Hindlimb muscle (tissue), 1 donor: Measurements from ENCODE around the gene MATCAP1. TPM values are rescaled to one million over a fixed set of nuclear protein-coding genes. Genes with fewer than 3 reads are reported as not detected.
A peak's percentile ranks its signal among the peaks of the same experiment; 100 is the strongest.

ENCODE experiments used
- DNase-seq: peaks from one replicate; pipeline ENCODE4 v3.0.0-alpha.2; 2013
- polyA plus RNA-seq: library from polyadenylated mRNA; unstranded; fragments of 120-200 nt; gene quantifications from one replicate; pipeline ENCODE4 v1.2.1, GENCODE V29; 2013; ENCODE audit not compliant: insufficient read length

MATCAP1 gene
- polyA plus RNA-seq, 1 donor, result 22.9 TPM

DNA sequence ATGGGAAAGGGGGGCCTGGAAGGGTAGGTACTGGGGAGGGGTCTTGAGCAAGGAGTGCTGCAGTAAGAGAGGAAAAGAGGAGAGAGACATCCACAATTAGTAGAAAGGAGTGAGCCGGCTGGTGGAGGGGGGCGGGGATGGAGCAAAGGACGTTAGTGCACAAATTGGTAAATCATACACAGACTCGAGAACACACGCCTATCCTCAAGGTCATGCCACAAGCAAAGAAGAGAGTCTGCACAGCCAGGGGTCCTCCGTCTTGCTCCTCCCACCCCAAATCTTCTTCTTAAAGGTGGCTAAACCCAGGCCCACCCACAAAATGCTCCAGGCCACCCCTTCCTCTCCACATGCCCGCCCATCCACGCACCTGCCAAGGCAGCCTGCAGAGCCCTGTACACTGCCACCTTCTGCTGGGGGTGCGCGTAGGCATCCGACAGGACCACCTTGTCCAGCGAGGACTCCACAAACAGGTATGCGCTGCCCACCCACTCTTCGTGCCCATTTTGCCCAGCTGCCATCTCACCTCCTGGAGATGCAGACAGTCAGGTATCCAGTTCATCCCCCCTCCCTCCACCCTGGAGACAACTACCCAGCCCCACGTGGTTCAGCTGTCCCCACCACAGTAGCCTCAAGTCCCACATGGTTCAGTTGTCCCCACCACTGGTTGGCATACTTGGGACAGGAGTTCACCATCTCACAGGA is 27.5 kb downstream of the MATCAP1 start:
- no peak for DNase-seq

DNA sequence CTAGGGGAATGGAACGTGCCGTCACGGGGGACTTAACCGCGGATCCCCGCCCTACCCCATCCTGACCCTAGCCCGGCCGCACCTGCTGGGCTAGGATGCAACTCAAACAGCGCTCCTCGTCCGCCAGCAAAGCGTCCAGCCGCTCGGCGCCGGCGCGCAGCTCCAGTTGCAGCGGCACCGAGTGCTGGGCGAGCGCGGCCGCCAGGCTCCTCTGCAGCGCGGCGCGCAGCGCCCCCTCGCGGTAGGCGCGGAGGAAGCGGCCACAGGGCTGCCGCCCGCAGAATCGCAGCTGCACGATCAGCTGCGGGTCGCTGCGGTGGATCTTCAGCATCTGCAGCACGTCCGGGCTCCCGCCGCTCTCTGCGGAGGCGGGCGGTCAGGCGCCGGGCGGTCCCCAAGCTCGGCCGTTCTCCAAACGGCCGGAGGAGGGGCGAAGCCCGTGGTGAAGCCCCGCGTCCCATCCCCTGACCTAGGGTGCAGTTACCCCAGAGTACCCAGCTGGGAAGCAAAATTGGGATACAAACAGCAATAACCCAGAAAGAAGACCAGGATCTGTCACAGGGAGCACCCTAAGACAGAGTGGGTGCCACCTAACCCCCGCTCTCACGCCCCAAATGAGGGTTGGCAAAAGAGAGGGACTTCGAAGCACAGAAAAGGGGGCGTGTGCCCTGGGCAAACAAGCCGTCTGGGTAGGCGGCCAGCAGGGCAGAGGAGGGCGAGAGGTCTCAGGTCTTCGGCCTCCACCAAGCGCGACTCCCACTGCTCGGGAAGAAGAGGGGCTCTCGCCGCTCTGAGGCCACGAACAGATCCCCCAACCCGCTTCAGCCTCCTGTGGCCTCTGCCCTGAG is 28.2 kb downstream of the MATCAP1 start:
- DNase-seq, result peak; percentile 89

DNA sequence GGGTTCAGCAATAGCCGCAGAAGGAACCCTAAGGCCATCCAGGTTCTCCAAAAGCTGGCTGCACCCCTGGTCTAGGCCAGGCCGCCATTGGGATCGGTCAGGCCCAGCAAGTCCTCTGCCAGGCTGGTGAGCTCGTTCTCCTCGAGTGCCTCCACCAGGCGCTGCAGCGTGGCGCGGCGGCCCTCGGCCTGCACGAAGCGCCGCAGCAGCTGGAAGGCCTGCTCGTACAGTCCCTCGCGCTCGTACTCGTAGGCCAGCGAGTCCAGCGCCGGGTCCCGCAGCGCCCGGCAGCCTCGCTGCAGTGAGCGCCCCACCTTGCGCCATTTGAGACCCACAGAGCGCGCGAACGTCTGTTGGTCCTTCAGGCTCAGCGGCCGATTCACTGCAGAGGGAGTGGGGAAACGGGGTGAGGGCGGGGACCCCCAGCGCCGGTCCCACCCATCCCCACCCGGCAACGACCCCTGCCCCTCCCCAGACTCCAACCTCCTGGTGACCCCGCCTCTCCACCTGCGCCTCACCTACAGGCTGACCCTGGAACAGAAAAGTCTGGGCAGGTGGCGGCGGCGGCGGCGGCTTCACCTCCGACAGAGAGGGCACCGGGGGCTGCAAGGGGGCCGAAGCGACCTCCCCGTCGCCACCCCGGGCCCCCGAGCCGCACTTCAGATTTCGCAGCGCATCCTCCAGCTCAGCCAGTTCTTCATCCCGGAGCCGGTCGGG is 29.0 kb downstream of the MATCAP1 start:
- DNase-seq, result no peak

DNA sequence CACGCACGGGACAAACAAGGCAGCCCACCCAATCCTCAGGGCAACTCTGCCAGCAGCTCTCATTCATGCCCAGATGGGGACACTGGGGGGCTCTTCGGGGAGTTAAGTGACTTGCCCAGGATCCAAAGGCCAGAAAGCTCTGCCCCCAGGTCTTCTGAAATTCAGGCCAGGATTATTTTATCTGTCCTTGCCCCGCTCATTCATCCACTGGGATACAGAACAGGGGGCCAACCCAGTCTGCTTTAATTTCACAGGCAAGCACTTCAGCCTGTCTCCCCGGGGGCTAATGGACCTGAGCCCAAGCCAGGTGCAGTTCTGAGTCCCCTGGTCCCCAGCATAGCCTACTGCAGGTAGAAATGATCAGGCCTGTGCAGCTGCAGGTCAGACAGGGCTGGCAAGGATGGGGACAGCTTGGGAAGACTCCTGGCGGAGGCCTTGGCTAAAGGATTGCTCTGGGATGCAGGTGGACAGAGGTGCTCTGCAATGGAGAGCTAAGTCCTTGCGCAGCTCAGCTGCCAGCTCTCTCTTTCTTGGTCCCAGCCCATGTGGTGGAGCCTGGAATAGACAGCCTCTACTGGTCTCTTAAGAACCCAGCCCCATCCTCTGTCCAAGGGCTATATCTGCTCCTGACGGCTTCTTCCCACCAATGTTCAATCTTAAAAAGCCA is 32.2 kb downstream of the MATCAP1 start:
- no peak for DNase-seq

DNA sequence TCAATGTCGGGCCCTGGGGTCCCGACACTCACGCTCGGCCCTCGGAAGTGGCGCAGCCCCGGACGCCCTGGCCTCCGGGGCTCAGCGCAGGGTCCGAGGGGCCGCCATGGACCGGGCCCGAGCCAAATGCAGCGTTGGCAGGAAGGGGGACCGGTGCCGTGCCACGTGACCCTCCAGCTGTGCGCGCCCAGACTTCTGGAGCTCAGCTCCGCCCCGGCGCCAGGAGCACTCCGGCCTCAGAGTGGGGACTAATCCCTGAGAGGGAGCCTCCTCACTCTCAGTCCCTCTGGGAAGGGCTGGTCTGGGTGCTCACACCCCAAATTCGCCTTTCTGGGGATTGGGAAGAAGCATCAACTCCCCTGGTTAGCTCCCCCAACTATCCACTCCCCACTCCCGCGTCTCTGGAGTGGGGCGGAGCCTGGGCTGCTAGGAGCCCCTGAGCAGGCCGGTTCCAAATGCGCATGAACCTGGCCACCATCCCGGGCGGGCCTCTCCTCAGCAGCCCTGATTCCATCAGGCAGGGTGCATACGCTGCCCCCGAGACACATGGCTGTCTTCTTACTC is 32.8 kb downstream of the MATCAP1 start, which contains the start of gene B3GNT9:
TSS of gene B3GNT9 (minus strand) at position 166 of the 564 bp plus-strand sequence. CDS start 513 bp downstream, outside the sequence.
- peak; percentile 89 for DNase-seq

DNA sequence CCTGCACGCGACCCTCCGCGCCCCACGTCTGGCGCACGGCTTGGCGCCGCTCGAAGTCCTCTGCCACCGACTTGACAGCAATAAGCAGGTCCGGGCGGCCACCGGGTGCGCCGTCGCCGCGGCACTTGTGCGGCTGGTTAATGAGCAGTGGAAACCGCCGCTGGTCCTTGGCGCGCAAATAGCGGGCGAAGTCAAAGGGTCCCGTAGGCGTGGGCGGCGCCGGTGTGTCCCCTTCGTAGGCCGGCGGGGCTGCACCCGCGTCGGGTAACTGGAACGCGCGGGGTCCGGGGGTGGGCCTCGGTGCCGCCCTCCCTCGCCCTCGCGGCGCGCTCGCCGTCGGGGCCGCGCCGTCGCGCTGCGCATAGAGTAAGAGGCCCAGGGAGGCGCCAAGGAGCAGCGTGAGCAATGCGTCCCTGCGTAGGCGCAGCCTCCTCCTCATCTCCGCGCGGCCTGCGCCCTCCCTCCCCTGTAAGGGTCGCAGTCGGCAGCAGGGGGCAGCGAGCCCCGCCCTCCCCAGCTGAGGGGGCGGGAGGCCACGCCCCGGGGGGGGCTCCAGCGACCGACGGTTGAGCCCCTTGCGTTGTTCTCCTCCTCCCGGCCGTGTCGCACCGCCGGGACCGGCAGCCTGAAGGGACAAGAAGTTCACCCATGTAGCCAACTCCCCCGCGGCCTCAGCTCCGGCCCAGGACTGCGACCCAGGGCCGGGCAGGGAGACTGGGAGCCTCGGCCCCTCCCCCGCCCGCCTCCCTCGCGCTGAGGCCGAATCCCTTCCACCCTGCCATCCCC is 33.5 kb downstream of the MATCAP1 start:
- DNase-seq, result peak; percentile 88

DNA sequence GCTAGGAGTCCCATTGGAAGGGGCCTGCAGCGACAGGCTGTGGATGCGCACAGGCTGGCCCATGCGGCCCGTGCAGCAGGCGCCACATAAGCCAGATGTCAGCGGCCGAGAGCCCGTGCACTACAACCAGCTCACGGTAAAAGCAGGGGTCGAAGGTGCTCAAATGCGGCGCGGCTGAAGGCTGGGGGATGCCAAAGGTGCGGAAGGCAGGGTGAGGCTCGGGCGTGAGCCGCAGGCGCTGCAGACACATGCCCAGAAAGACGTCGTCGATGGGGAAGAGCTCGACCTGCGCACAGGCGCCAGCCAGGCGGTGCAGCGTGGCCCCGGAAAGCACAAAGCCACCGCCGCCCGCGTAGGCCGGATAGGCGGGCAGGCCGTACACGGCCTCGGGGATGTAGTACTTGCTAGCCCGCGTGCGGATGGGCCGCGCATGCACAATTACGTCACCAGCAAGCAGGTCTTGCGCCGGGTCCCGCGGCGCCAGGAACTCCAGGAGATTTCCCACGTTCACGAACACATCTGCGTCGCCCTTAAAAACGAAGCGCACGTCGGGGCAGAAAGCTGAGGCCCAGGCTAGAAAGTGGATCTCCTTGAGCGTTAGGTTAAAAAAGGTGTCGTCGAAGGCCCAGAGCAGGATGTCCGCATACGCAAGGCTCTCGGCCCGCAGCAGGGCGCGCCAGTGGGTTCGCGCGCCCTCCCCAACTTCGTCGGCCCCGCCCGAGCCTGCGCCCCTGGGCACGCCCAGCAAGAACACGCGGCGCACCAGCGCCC is 34.3 kb downstream of the MATCAP1 start:
- DNase-seq, result no peak

DNA sequence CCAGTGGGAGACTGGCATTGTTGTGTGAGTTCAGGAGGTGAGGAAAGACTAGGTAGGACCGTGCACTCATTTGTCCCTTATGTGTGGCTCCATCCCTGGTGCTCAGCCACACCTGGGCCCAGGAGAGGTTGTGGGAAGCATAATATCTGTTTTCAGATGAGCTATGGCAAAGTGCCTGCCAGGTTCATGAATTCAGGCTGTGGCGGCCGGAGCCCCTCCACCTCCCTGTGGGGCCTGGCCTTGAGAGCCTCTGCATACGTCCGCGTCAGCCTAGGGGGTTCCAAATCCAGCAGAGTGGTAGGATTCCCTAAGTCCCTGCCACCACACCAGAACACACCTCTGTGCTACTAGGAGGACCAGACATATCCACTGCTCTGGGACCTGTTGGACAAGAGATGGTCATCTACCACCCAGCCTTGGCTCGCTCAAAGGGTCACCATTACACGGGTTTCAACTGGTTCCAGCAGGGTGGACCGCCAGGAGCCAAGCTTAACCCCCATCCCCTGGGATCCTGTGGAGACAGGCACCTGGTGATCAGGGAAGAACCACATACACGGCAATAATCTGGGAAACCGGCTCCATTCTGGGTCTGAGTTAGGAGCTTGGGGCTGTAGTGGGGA is 35.0 kb downstream of the MATCAP1 start:
- DNase-seq, result no peak

DNA sequence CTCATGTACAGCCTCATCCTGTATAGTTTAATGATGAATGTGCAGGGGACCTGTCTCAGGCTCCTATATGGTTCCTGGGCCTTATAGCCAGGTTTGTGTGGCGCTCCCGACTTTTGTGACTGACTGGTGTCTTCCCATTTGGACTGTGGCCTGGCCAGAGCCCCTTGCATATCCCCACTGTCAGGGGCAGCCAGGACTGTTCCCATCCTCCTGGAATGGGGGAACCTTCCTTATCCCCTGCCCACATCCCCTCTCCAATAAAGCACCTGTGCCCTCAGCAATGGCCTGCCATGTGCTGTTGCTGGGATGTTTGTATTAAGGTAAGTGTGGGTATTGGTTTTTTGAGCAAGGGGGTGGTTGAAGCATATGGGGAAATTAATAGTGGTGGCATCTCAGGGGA is 35.5 kb downstream of the MATCAP1 start:
- DNase-seq, result no peak

DNA sequence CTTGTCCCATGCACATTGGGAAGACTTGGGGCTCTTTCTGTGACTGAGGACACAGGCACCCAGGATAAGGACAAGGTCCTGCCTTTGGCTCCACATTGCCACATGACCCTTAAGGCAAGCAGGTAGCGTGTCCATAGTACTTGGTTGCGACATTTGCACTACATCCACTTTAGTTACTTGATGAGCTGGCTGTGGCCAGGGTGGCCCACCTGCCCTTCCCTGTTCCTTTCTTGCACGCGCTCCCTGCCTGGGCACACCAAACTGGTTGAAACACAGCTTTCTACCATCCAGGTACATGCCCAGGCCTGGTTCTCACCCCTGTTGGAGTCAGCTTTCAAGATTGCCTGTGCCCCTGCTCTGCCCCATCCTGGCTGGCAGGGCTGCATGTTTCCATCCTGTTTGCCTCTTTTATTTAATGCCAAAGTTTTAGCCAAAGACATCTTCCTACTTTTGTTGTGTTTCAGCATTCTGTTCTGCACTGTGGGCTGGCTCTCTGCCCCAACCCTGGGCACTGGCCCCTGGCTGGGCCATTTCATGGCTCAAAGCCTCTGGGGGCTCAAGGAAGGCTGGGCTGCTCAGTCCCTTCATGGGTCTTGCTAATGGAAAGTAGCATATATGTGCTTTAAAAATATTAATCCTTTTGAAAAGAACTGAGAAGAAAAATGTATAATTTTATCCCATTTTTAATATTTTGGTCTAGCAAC is 36.2 kb downstream of the MATCAP1 start:
- DNase-seq, result no peak

DNA sequence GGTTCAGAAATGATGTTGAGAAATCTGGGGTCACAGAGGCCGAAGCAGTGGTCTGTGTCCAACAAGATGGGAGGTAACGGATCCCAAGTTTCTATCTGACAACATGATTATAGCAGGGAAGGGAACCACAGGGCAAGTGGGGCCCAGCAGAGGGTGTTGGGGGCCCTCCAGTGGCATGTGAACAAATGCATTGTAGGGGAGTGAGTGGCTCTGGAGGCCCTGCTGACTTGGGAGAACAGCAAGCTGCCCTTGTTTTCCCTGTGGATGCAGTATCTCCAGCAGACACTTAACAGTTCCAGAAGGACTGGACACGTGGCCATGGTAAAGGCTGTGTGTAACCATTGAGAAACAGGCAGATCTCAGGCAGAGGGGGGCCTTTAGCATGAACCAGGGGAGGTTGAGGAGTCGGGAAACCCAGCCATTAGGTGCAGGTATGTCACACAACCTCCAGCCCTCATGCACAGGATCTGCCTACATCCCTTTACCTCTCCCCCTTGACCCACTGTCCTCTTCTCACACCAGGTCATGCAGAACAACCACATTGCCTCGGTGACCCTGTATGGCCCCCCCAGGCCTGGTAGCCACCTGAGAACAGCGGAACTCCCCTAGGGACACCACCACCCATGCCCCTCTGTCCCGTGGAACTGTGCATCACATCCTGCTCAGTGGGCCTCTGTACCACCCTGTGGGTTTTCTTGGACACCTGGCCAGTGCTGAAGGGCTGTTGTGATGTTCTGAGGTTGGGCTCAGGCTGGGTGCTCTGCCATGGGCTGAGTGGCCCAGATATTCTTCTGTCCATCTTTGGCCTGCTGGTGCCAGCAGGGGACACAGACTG is 37.0 kb downstream of the MATCAP1 start:
- DNase-seq, result no peak

DNA sequence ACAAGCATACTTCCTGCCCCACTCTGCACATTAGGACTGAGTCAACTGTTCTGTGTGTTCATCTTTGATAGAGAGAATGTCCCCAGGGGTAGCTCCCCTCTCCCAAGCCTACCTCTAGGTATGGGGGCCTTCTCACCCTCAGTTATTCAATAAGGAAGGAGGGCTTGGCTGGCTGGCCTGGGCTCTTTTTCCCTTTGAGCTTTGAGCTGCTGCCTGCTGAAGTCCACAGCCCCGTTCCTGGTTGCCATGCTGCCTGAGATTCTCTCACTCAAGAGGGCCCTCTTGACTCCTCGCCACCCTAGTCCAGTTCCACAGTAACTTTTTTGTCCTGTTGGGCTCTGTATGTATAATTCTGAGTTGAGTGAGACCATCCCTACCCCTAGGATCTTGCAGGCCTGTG is 38.0 kb downstream of the MATCAP1 start:
- DNase-seq, result no peak

DNA sequence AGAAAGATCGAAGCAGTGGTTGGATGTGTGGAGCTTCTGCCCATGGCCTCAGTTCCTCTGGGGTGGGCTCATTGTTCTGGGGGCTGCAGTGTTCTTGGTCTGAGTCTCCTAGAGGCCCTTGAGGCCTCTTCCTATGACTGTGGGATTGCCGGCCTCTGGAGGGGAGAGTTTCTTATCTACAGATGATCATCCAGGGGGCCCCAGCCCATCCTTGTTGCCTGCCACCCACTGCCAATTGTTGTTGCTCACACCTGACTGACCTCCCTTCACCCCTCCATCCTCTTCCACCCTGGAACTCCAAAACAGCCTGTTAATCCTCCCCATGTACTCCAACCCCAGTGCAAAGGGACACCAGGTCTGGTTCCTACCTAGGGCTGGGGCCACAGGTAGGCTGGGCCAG is 38.8 kb downstream of the MATCAP1 start:
- DNase-seq, result no peak

DNA sequence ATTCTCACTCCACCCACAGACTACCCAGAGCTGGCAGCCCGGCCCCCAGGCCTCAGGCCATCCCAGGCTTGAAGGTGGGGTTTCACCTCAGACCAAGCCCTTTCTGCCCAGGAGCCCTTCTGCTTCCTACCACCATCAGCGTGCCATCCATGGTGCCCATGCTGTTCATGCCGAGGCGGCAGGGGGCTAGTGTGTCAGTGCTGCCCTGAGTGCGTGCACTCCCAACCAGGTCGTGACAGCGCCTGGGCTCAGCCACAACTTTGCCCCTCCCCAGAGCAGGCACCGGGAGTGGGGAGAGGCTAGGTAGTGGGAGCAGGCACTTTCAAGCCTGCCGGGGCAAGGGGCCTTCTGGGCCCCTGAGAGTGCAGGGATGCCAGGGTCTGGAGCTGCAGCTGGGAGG is 41.4 kb downstream of the MATCAP1 start:
- DNase-seq, result no peak

DNA sequence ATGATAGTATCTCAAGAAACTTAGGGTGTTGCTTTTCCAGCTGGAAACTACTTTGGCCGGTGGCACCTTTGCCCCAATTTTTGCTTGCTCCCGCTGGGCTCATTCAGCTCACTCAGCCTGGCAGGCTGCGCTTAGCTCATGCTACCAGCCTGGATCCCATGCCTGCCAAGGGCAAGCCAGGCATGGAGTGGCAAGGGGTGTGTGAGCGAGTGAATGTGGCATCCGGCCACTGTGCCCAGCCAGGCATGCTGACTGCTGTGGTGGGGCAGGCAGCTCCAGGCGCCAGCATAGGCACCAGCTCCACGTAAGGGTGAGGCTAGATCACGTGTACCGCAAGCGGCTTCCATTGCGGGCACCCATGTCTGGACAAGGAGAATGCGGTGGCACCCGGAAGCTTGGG is 42.4 kb downstream of the MATCAP1 start:
- no peak for DNase-seq

DNA sequence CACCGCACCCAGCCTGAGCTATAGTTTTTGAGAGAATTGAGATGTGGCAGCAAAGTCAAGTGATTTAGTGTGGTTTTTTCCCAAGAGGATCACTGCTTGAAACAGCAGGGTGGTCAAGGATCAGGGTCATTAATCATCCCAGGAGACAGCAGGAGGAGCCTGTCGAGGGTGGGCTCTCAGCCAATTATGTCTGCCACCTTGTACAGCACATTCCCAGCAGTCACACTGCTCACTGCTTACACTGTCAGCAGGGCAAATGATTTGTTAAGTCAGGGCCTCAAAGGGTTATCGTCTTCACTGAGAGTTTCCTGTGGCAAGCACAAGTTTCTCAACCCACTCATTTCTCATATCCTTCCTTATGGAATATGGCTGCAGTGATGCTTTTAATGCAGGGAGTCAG is 46.2 kb downstream of the MATCAP1 start:
- DNase-seq, result no peak

DNA sequence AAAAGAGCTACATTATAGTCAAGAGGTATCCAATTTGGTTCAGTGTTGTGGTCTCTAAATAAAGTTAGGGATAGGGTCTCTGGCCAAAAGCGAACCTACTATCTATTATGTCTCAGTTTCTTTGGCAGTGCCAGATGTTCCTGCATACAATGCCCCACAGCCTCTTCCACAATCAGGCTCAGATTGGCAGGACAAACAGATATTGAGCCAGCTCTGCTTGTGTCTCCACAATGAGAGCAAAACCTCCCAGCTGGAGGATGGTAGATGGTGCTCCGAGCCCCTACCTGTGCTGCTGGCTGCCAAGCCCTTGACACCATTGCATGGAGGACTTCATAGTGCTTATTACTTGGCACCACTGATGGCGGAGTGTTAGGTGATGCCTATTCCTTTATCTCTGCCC is 54.3 kb downstream of the MATCAP1 start:
- DNase-seq, result no peak

DNA sequence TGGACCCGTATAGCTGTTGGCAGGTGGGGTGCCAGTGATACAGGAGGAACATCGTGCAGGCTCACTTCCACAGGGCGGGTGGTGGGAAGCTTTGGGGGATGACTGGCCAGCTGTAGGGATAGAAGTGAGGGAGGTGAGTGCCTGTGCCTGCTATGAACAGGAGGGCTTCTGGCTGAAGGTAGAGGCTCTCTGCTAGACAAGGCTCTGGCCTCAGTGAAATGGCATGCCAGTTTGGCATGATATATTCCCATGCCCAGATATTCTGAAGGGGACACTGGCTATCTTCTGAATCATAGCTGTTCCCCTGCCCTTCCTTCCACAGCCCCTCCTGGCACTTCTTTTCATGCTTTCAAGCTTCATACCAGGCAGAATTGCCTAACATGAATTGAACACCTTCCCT is 54.9 kb downstream of the MATCAP1 start:
- DNase-seq, result no peak

DNA sequence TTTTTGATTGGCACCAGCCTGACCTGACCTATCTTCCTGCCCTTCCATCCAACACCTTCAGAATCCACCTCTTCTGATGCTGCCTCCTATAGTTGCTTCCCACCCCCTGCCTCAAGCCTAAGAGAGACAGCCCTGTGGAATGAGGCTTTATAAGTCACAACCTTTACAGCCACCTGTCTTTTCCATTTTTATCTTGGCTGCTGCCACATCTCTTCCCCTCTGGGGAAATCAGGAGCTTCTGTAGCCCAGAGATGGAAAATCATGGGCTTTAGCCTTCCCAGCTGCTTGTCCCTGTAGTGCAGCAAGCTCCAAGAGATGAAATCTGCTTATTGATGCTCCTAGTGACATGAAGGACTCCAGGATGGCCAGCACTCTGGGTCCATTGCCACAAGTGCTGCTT is 55.3 kb downstream of the MATCAP1 start:
- no peak for DNase-seq
